Measurements from ENCODE around the gene AP1M2.
"Not testable (repeated sequence)": the region's sequence is repeated elsewhere in the genome, so short reads cannot be mapped to it uniquely, and the experiment has no call there.

Gene AP1M2

GRCh38 chr19:10601999-10602329, 14.9 kb upstream of the AP1M2 start:
- DNase-seq (ENCODE audit: low read depth): no peak

DNA sequence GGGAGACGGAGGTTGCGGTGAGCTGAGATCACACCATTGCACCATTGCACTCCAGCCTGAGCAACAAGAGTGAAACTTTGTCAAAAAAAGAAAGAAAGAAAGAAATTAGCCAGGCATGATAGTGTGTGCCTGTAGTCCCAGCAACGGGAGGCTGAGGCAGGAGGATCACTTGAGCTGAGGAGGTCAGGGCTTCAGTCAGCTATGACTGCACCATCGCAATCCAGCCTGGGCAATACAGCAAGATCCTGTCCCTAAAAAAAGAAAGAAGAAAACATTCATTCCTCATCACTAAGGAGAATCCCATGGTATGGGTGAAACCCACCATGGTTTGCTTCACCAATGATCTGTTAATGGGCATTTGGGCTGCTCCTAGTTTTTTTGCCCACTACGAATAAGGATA, 13.0 kb upstream of the AP1M2 start:
- DNase-seq (ENCODE audit: low read depth): no peak

GRCh38 chr19:10593820-10594637, 6.9 kb upstream of the AP1M2 start:
- no peak for DNase-seq (ENCODE audit: low read depth)

GRCh38 chr19:10593148-10593547, 6.0 kb upstream of the AP1M2 start:
- no peak for DNase-seq (ENCODE audit: low read depth)

DNA sequence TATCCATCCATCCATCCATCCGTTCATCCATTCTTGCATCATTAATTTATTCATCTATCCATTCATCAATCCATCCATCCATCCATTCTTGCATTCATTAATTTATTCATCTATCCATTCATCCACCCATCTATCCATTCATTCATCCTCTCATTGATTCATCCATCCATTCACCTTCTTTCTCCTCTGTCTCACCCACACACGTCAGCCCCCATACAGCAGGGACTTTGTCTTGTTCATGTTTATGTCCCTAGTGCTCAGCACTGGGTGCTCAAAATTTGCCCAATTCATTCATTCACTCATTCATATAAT, 683 bp upstream of the AP1M2 start:
- no peak for DNase-seq (ENCODE audit: low read depth)

- DNase-seq (ENCODE audit: low read depth): no peak
Measured at GRCh38 chr19:10586396-10586795, 716 bp downstream of the AP1M2 start.

GRCh38 chr19:10583036-10583776, 3.9 kb downstream of the AP1M2 start:
- DNase-seq (ENCODE audit: low read depth): no peak

DNA sequence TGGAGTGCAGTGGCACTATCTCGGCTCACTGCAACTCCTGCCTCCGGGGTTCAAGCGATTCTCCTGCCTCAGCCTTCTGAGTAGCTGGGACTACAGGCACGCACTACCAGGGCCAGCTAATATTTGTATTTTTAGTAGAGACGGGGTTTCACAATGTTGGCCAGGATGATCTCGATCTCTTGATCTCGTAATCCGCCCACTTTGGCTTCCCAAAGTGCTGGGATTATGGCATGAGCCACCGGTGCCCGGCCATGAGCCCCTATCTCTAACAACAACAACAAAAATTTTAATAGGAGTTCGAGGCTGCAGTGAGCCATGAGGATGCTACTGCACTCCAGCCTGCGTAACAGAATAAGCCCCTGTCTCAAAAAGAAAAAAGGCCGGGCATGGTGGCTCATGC, 5.0 kb downstream of the AP1M2 start:
- no peak for DNase-seq (ENCODE audit: low read depth)

DNA sequence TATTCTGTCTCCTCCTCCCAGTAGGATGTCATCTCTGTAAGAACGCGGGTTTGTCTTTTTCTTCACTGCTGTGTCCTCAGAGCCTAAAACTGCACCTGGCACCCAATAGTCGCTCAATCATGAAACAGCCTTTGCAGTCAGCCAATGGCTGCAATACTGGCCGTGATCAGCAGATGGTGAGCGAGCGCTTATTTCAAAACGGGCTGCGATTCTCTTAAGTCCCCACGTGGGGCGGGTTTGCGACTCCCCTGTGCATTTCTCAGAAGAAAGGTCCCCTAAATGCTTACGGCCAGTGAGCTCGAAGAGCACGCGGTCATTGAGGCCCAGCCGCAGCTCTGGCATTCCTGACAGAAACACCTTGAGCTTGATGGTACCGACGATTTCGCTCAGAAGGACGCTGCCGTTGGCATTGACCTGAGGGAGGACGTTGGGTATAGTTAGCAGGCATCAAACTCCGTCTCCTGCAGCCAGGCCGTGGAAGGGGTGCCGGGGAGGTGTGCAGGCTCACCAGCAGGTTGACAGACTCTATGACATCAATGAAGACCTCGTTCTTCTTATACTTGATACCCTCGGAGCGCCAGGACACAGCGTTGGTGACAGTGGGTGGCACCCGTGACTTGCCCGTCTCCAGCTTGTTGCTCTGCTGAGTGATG, 6.0 kb downstream of the AP1M2 start:
- peak; percentile 79 for DNase-seq (ENCODE audit: low read depth)

GRCh38 chr19:10577951-10578350, 9.2 kb downstream of the AP1M2 start:
- DNase-seq (ENCODE audit: low read depth): no peak

DNA sequence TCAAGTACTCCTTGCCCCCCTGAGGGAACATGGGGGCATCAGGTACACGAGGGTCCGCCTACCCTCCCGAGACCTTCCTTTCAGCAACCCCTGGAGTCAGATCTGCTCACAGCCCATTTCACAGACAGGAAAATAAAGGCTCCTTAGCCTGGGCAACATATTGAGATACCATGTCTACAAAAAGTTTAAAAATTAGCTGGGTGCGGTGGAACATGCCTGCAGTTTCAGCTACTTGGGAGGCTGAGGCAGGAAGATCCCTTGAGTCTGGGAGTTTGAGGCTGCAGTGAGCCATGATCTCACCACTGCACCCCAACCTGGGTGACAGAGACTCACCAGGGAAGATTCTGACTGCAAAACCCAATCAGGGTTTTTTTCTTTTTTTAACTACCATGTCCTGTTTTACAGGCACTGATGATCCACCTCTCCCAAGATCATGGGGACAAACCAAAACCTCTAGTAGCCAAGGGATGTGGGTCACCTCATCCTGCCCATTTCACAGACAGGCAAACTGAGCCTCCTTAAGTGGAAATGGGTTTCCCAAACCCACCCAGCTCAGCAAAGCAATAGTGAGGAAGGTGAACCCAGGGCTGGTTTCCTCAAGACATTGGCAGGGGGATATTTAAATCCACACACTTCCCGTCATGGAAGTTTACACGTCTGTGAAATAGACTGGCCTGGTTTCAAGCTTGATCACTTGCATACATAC, 11.9 kb downstream of the AP1M2 start:
- DNase-seq (ENCODE audit: low read depth): no peak

DNA sequence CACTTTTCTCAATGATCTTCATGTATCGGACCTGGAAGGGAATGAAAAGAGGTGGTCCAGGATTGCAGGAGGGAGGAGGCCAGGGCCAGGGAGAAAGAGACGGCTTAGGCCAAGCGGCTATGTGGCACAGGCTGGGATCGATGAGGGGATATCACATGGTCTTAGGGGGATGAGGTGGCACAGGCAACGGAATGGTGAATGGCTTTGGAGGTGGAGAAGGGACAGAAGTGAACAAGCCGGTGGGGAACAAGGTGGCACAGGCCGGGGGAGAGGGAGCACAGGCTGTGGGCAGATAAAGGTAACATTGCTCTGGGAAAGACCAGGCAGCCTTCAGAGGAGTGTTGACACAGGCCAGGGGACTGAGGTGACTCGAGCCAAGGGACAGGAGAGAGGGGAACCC, 12.7 kb downstream of the AP1M2 start:
- no peak for DNase-seq (ENCODE audit: low read depth)

- not testable (repeated sequence) for DNase-seq (ENCODE audit: low read depth)
Measured at GRCh38 chr19:10573793-10574192, 13.3 kb downstream of the AP1M2 start.

- DNase-seq (ENCODE audit: low read depth): peak; percentile 99
Measured at GRCh38 chr19:10568826-10569651, 18.1 kb downstream of the AP1M2 start, which contains the start of gene CDKN2D. Gene CDKN2D, minus strand, starts transcription at chr19:10568979. Its CDS starts 326 bp downstream, at chr19:10568653.

- no peak for DNase-seq (ENCODE audit: low read depth)
Measured at GRCh38 chr19:10568062-10568825, 18.9 kb downstream of the AP1M2 start.

DNA sequence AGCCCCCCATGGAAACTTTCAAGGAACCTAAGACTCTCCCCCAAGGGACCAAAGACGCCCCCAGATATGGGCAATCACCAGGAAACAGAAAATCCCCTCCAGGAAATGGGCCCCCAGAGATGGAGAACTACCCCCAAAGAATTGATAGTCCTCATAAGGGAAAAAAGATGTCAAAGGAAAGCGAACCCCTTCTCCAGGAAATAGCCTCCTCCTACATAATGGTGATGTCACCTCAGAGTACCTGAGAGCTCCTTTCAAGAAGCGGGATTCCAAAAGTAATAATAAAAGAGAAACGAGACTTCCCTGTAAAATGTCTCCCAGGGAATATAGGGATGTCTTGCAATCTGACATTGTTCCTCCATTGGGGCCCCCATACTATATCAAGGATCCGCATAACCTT, 19.5 kb downstream of the AP1M2 start:
- no peak for DNase-seq (ENCODE audit: low read depth)

- no peak for DNase-seq (ENCODE audit: low read depth)
Measured at GRCh38 chr19:10566658-10567410, 20.3 kb downstream of the AP1M2 start.

- DNase-seq (ENCODE audit: low read depth): no peak
Measured at GRCh38 chr19:10566408-10566657, 20.8 kb downstream of the AP1M2 start.

DNA sequence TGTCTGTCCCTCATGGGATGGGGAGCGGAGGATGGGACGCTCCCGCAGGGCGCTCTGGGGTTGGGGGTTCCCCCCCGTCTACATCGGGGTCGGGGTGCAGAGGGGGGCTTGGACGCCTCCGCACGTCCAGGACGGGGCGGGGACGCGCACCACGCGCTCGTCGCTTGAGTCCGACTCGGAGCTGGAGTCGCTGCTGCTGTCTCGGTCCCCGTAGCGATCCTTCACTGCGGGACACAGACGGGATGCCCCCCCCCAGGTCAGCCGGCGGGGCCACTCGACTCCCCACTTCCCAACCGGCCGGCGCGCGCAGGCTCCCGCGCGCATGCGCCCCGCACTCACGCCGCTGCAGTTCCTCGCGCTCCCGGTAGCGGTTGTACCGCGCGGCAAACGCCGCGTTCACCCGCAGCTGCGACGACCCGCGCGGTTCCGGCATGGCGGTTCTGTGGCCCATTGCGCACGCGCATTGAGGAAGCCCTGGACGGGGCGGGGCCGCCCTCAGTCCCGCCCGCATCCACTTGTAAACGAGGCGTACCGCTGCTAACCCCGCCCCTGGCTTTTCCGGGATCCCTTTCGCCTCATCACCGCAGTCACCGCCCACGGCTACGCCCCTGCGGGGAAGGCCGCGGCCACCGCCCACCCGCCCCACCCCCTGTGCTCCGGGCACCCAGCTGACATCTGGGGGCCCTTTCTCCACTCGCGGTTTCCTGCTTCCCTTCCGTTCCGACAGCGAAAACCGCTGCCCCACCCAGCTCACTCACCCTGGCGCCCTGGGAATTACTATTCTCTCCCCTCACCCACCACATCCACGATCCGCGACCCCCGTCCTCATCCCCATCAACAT, 21.3 kb downstream of the AP1M2 start, which contains the start of gene KRI1:
Gene KRI1 (minus strand): TSS at position 444 of the 841 bp plus-strand sequence. CDS start 11 bp downstream, at position 433.
- DNase-seq (ENCODE audit: low read depth): peak; percentile 97
